Neural cell (in vitro differentiated cells): ENCODE results near the gene GLI3. TPM values are rescaled to one million over a fixed set of nuclear protein-coding genes. Genes with fewer than 3 reads are reported as not detected.

Experiments used
- H2AFZ ChIP-seq: fragments of 200-600, 300-800 bp; sonication (generic), shearing (Covaris generic); 2 replicates; pipeline ENCODE4 v1.6.0; 2014; ENCODE audit warnings: low read depth, mild to moderate bottlenecking, antibody characterized with exemption, low read length, moderate library complexity
- H3F3A ChIP-seq: fragments of 200-600 bp; shearing (Covaris generic); 2 replicates; pipeline ENCODE4 v1.6.1; 2016; ENCODE audit warnings: mild to moderate bottlenecking, moderate library complexity, mixed read lengths, antibody characterized with exemption, low read length; ENCODE audit not compliant: insufficient read depth, poor library complexity, severe bottlenecking
- H3K27ac ChIP-seq: fragments of 200-600, 300-800 bp; sonication (generic), shearing (Covaris generic); 2 replicates; pipeline ENCODE4 v1.5.1; 2014; ENCODE audit warnings: mild to moderate bottlenecking, low read length, moderate library complexity
- H3K27me3 ChIP-seq: fragments of 300-800, 200-600 bp; sonication (generic), shearing (Covaris generic); 2 replicates; pipeline ENCODE4 v1.6.0; 2014; ENCODE audit warnings: mild to moderate bottlenecking, low read depth, low read length, moderate library complexity; ENCODE audit not compliant: insufficient read depth
- H3K36me3 ChIP-seq: fragments of 300-800, 200-600 bp; sonication (generic), shearing (Covaris generic); 2 replicates; pipeline ENCODE4 v1.5.1; 2014; ENCODE audit warnings: mild to moderate bottlenecking, antibody characterized with exemption, low read length, moderate library complexity; ENCODE audit not compliant: insufficient read depth
- H3K4me2 ChIP-seq: fragments of 300-800, 200-600 bp; sonication (generic), shearing (Covaris generic); 2 replicates; pipeline ENCODE4 v1.6.0; 2014; ENCODE audit warnings: mild to moderate bottlenecking, low read length
- H3K4me3 ChIP-seq: fragments of 300-800, 200-600 bp; sonication (generic), shearing (Covaris generic); 2 replicates; pipeline ENCODE4 v1.5.1; 2014; ENCODE audit warnings: mild to moderate bottlenecking, low read length, moderate library complexity
- H3K79me2 ChIP-seq: fragments of 200-600 bp; shearing (Covaris generic); replicated peaks from 2 replicates; pipeline ENCODE4 v1.6.0; 2014; ENCODE audit warnings: mild to moderate bottlenecking, low read length, moderate library complexity; ENCODE audit not compliant: insufficient read depth
- H3K9ac ChIP-seq: fragments of 300-800, 200-600 bp; sonication (generic), shearing (Covaris generic); 2 replicates; pipeline ENCODE4 v1.6.1; 2016; ENCODE audit warnings: mild to moderate bottlenecking, low read length, mixed read lengths
- H3K9me2 ChIP-seq: fragments of 200-600 bp; shearing (Covaris generic); 2 replicates; pipeline ENCODE4 v1.6.1; 2016; ENCODE audit warnings: mild to moderate bottlenecking, low read length, mixed read lengths; ENCODE audit not compliant: insufficient read depth
- H3K9me3 ChIP-seq: fragments of 200-600, 300-800 bp; sonication (generic), shearing (Covaris generic); 2 replicates; pipeline ENCODE4 v1.6.1; 2016; ENCODE audit warnings: mild to moderate bottlenecking, mixed run types, low read length, moderate library complexity, mixed read lengths
- H4K20me1 ChIP-seq: fragments of 200-600 bp; shearing (Covaris generic); 2 replicates; pipeline ENCODE4 v1.6.1; 2016; ENCODE audit warnings: mild to moderate bottlenecking, mixed run types; ENCODE audit not compliant: insufficient read depth
- EP300 ChIP-seq: fragments of 450-650 bp; conservative IDR thresholded peaks from 2 replicates; pipeline ENCODE4 v1.6.1; 2014; ENCODE audit warnings: antibody characterized with exemption, mild to moderate bottlenecking, moderate library complexity; ENCODE audit not compliant: poor library complexity, severe bottlenecking
- EZH2 ChIP-seq: fragments of 200-600, 300-800 bp; shearing (Covaris generic), sonication (generic); IDR thresholded peaks from 2 replicates; pipeline ENCODE4 v1.6.1; 2014; ENCODE audit warnings: antibody characterized with exemption, low read length, borderline replicate concordance, mild to moderate bottlenecking; ENCODE audit not compliant: insufficient read depth, poor library complexity, severe bottlenecking
- MXI1 ChIP-seq: fragments of 450-650 bp; conservative IDR thresholded peaks from 2 replicates; pipeline ENCODE4 v1.6.1; 2014; ENCODE audit warnings: antibody characterized with exemption, mild to moderate bottlenecking; ENCODE audit not compliant: poor library complexity, severe bottlenecking
- POLR2AphosphoS5 ChIP-seq: IDR thresholded peaks from 2 replicates; pipeline ENCODE4 v1.6.1; 2012
- RAD21 ChIP-seq: fragments of 450-650 bp; conservative IDR thresholded peaks from 2 replicates; pipeline ENCODE4 v1.6.1; 2014; ENCODE audit warnings: antibody characterized with exemption, mild to moderate bottlenecking, moderate library complexity
- REST ChIP-seq: IDR thresholded peaks from 2 replicates; pipeline ENCODE4 v1.6.1; 2012; ENCODE audit warnings: borderline replicate concordance
- SMC3 ChIP-seq: fragments of 450-650 bp; conservative IDR thresholded peaks from 2 replicates; pipeline ENCODE4 v1.6.1; 2014; ENCODE audit warnings: antibody characterized with exemption, mild to moderate bottlenecking, moderate library complexity; ENCODE audit not compliant: poor library complexity
- TAF1 ChIP-seq: IDR thresholded peaks from 2 replicates; pipeline ENCODE4 v1.6.1; 2012; ENCODE audit warnings: low read depth
- polyA plus RNA-seq: library from polyadenylated mRNA; depleted of rRNA; stranded (reverse); fragments of >200 nt; gene quantifications from 2 replicates; pipeline ENCODE4 v1.2.3, GENCODE V29; 2014
- TF ChIP-seq, protein P1 (sequence below): fragments of 450-650 bp; IDR thresholded peaks from 2 replicates; pipeline ENCODE4 v1.5.1; 2014; ENCODE audit warnings: antibody characterized with exemption, mild to moderate bottlenecking, moderate library complexity; ENCODE audit not compliant: poor library complexity, severe bottlenecking

Gene GLI3
- polyA plus RNA-seq, 1 donor from 2014 or later = 0.19 TPM

- Histone ChIP-seq H3K9ac (no peak overlapping the region), H3K36me3 (no peaks in the 10 kb centered on the region), H3K4me2 (no peak overlapping the region), H3K79me2 (peaks cover 65% of the 10 kb centered on the region), H3K4me3 (no peak overlapping the region), H2AFZ (no peak overlapping the region), H3K9me2 (no peaks in the 10 kb centered on the region), H3K27me3 (no peaks in the 10 kb centered on the region), H3F3A (peaks cover 6% of the 10 kb centered on the region), H4K20me1 (no peaks in the 10 kb centered on the region), H3K27ac (no peak overlapping the region), H3K9me3 (no peaks in the 10 kb centered on the region)
- TF ChIP-seq TAF1 = no peak
- TF ChIP-seq RAD21 = no peak
- TF ChIP-seq, protein P1, sequence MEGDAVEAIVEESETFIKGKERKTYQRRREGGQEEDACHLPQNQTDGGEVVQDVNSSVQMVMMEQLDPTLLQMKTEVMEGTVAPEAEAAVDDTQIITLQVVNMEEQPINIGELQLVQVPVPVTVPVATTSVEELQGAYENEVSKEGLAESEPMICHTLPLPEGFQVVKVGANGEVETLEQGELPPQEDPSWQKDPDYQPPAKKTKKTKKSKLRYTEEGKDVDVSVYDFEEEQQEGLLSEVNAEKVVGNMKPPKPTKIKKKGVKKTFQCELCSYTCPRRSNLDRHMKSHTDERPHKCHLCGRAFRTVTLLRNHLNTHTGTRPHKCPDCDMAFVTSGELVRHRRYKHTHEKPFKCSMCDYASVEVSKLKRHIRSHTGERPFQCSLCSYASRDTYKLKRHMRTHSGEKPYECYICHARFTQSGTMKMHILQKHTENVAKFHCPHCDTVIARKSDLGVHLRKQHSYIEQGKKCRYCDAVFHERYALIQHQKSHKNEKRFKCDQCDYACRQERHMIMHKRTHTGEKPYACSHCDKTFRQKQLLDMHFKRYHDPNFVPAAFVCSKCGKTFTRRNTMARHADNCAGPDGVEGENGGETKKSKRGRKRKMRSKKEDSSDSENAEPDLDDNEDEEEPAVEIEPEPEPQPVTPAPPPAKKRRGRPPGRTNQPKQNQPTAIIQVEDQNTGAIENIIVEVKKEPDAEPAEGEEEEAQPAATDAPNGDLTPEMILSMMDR = no peak
- no peak for TF ChIP-seq EZH2
- TF ChIP-seq EP300 = no peak
- TF ChIP-seq MXI1 = no peak
- TF ChIP-seq REST = no peak
- TF ChIP-seq SMC3 = no peak
- TF ChIP-seq POLR2AphosphoS5 = no peak
These were observed 81.3 kb downstream of the GLI3 start for GRCh38 chr7:42155584-42156290.

GRCh38 chr7:42154173-42154572 lies 82.8 kb downstream of the GLI3 start:
- Histone ChIP-seq H3K4me2 (no peak overlapping the region), H3K4me3 (no peak overlapping the region), H3F3A (peaks cover 6% of the 10 kb centered on the region), H3K9me2 (no peaks in the 10 kb centered on the region), H2AFZ (no peak overlapping the region), H3K79me2 (peaks cover 66% of the 10 kb centered on the region), H4K20me1 (no peaks in the 10 kb centered on the region), H3K9me3 (no peaks in the 10 kb centered on the region), H3K27ac (no peak overlapping the region), H3K9ac (no peak overlapping the region), H3K36me3 (no peaks in the 10 kb centered on the region), H3K27me3 (no peaks in the 10 kb centered on the region)
- TF ChIP-seq EZH2 (no peak), TAF1 (no peak), SMC3 (no peak), EP300 (no peak), RAD21 (no peak), REST (no peak), MXI1 (no peak)
